ENCODE data around the gene UGT1A6.

GRCh38 chr2:233791151-233791882, 98.6 kb downstream of the UGT1A6 start:
- TF ChIP-seq CTCF (IDR thresholded peaks at IDR 0.05) = no peak
- no peak for TF ChIP-seq POLR2AphosphoS5 (IDR thresholded peaks at IDR 0.05)
- no peak for TF ChIP-seq POLR2A (IDR thresholded peaks at IDR 0.05)
- TF ChIP-seq EP300 (IDR thresholded peaks at IDR 0.05) = no peak
